Activated T-cell treated with anti-CD3 and anti-CD28 coated beads, Interleukin-2, amount 50 U/mL, for 24 hours (primary cell): Measurements from ENCODE around the gene RCC2.
A peak's percentile ranks its signal among the peaks of the same experiment; 100 is the strongest.

ENCODE experiments used
- DNase-seq: peaks from one replicate; pipeline ENCODE4 v3.0.0-alpha.2; 2020
- H3K27ac Mint-ChIP-seq: 2 replicates; pipeline ENCODE4 v1.8.0; 2020; ENCODE audit warnings: mild to moderate bottlenecking, mixed read lengths
- H3K27me3 Mint-ChIP-seq: 2 replicates; pipeline ENCODE4 v1.8.0; 2020; ENCODE audit warnings: mixed read lengths
- H3K36me3 Mint-ChIP-seq: 2 replicates; pipeline ENCODE4 v1.8.0; 2020; ENCODE audit warnings: low read depth, mixed read lengths
- H3K4me1 Mint-ChIP-seq: 2 replicates; pipeline ENCODE4 v1.8.0; 2020; ENCODE audit warnings: low read depth, mixed read lengths
- H3K4me3 Mint-ChIP-seq: 2 replicates; pipeline ENCODE4 v1.8.0; 2020; ENCODE audit warnings: mild to moderate bottlenecking, moderate library complexity, mixed read lengths
- H3K9me3 Mint-ChIP-seq: 2 replicates; pipeline ENCODE4 v1.8.0; 2020; ENCODE audit warnings: mixed read lengths

The RCC2 gene

GRCh38 chr1:17437260-17437579 lies 2.3 kb downstream of the RCC2 start:
- H3K27me3 Mint-ChIP-seq = no peaks in the 10 kb centered on the region
- no peak for DNase-seq
- H3K4me3 Mint-ChIP-seq = peak overlapping the region; percentile 85
- peaks cover 65% of the 10 kb centered on the region for H3K4me1 Mint-ChIP-seq
- peak overlapping the region; percentile 86 for H3K27ac Mint-ChIP-seq
- no peaks in the 10 kb centered on the region for H3K9me3 Mint-ChIP-seq
- peaks cover 60% of the 10 kb centered on the region for H3K36me3 Mint-ChIP-seq

- Mint-ChIP-seq H3K27ac (peak overlapping the region; percentile 86), H3K27me3 (no peaks in the 10 kb centered on the region), H3K36me3 (peaks cover 67% of the 10 kb centered on the region), H3K4me3 (peak overlapping the region; percentile 85), H3K4me1 (peaks cover 68% of the 10 kb centered on the region), H3K9me3 (no peaks in the 10 kb centered on the region)
- no peak for DNase-seq
Measured at GRCh38 chr1:17436380-17437174, 2.9 kb downstream of the RCC2 start.

GRCh38 chr1:17434601-17435000 lies 4.9 kb downstream of the RCC2 start:
- no peaks in the 10 kb centered on the region for H3K9me3 Mint-ChIP-seq
- DNase-seq = no peak
- peak overlapping the region; percentile 86 for H3K27ac Mint-ChIP-seq
- no peak overlapping the region for H3K4me3 Mint-ChIP-seq
- H3K36me3 Mint-ChIP-seq = peaks cover 76% of the 10 kb centered on the region
- H3K27me3 Mint-ChIP-seq = no peaks in the 10 kb centered on the region
- H3K4me1 Mint-ChIP-seq = peaks cover 59% of the 10 kb centered on the region

GRCh38 chr1:17434016-17434415 lies 5.5 kb downstream of the RCC2 start:
- H3K4me3 Mint-ChIP-seq = no peak overlapping the region
- peak overlapping the region; percentile 86 for H3K27ac Mint-ChIP-seq

GRCh38 chr1:17433261-17433660 lies 6.2 kb downstream of the RCC2 start:
- Mint-ChIP-seq H3K27ac (peak overlapping the region; percentile 86), H3K36me3 (peaks cover 80% of the 10 kb centered on the region), H3K4me3 (no peak overlapping the region), H3K27me3 (no peaks in the 10 kb centered on the region), H3K4me1 (peaks cover 66% of the 10 kb centered on the region), H3K9me3 (no peaks in the 10 kb centered on the region)
- no peak for DNase-seq

More at GRCh38 chr1:17434016-17434415, 5.5 kb downstream of the RCC2 start:
- no peaks in the 10 kb centered on the region for H3K9me3 Mint-ChIP-seq
- H3K27me3 Mint-ChIP-seq = no peaks in the 10 kb centered on the region
- DNase-seq = no peak
- peaks cover 64% of the 10 kb centered on the region for H3K4me1 Mint-ChIP-seq
- peaks cover 77% of the 10 kb centered on the region for H3K36me3 Mint-ChIP-seq

- Mint-ChIP-seq H3K36me3 (peaks cover 87% of the 10 kb centered on the region), H3K4me1 (peaks cover 66% of the 10 kb centered on the region), H3K9me3 (no peaks in the 10 kb centered on the region), H3K27ac (peak overlapping the region; percentile 10), H3K4me3 (no peak overlapping the region), H3K27me3 (no peaks in the 10 kb centered on the region)
- DNase-seq = no peak
Measured at GRCh38 chr1:17432412-17432811, 7.1 kb downstream of the RCC2 start.

GRCh38 chr1:17429183-17429582 lies 10.3 kb downstream of the RCC2 start:
- Mint-ChIP-seq H3K4me3 (no peak overlapping the region), H3K27ac (peak overlapping the region; percentile 76), H3K9me3 (no peaks in the 10 kb centered on the region), H3K27me3 (no peaks in the 10 kb centered on the region), H3K4me1 (peaks cover 40% of the 10 kb centered on the region), H3K36me3 (peaks cover 87% of the 10 kb centered on the region)
- no peak for DNase-seq

- no peak overlapping the region for H3K4me3 Mint-ChIP-seq
- no peaks in the 10 kb centered on the region for H3K27me3 Mint-ChIP-seq
- H3K36me3 Mint-ChIP-seq = peaks cover 87% of the 10 kb centered on the region
- H3K4me1 Mint-ChIP-seq = peaks cover 32% of the 10 kb centered on the region
- H3K27ac Mint-ChIP-seq = peak overlapping the region; percentile 76
- no peak for DNase-seq
- no peaks in the 10 kb centered on the region for H3K9me3 Mint-ChIP-seq
Measured at GRCh38 chr1:17427696-17428660, 11.5 kb downstream of the RCC2 start.

- DNase-seq = no peak
- H3K4me1 Mint-ChIP-seq = peaks cover 19% of the 10 kb centered on the region
Measured at GRCh38 chr1:17425806-17426600, 13.5 kb downstream of the RCC2 start.

GRCh38 chr1:17423781-17424245 lies 15.7 kb downstream of the RCC2 start:
- Mint-ChIP-seq H3K27me3 (no peaks in the 10 kb centered on the region), H3K4me1 (peaks cover 13% of the 10 kb centered on the region), H3K4me3 (no peak overlapping the region), H3K27ac (peak overlapping the region; percentile 58), H3K9me3 (no peaks in the 10 kb centered on the region), H3K36me3 (peaks cover 99% of the 10 kb centered on the region)
- no peak for DNase-seq

More at GRCh38 chr1:17425806-17426600, 13.5 kb downstream of the RCC2 start:
- Mint-ChIP-seq H3K4me3 (no peak overlapping the region), H3K36me3 (peaks cover 92% of the 10 kb centered on the region), H3K9me3 (no peaks in the 10 kb centered on the region), H3K27ac (peak overlapping the region; percentile 55), H3K27me3 (no peaks in the 10 kb centered on the region)

GRCh38 chr1:17422461-17422860 lies 17.0 kb downstream of the RCC2 start:
- H3K36me3 Mint-ChIP-seq = peaks cover 100% of the 10 kb centered on the region
- peaks cover 12% of the 10 kb centered on the region for H3K4me1 Mint-ChIP-seq
- peak overlapping the region; percentile 76 for H3K27ac Mint-ChIP-seq
- no peaks in the 10 kb centered on the region for H3K9me3 Mint-ChIP-seq
- no peak for DNase-seq
- H3K27me3 Mint-ChIP-seq = no peaks in the 10 kb centered on the region
- H3K4me3 Mint-ChIP-seq = no peak overlapping the region

GRCh38 chr1:17420391-17420918 lies 19.0 kb downstream of the RCC2 start:
- Mint-ChIP-seq H3K27me3 (no peaks in the 10 kb centered on the region), H3K4me1 (peaks cover 10% of the 10 kb centered on the region), H3K27ac (no peak overlapping the region), H3K4me3 (no peak overlapping the region), H3K36me3 (peaks cover 100% of the 10 kb centered on the region), H3K9me3 (no peaks in the 10 kb centered on the region)
- DNase-seq = no peak

GRCh38 chr1:17419626-17420328 lies 19.7 kb downstream of the RCC2 start:
- peak; percentile 81 for DNase-seq
- H3K27ac Mint-ChIP-seq = peak overlapping the region; percentile 45
- no peak overlapping the region for H3K4me3 Mint-ChIP-seq
- peaks cover 10% of the 10 kb centered on the region for H3K4me1 Mint-ChIP-seq
- peaks cover 100% of the 10 kb centered on the region for H3K36me3 Mint-ChIP-seq
- H3K27me3 Mint-ChIP-seq = no peaks in the 10 kb centered on the region
- H3K9me3 Mint-ChIP-seq = no peaks in the 10 kb centered on the region
